Right renal pelvis (tissue), 4 donors: Measurements from ENCODE around the gene PRDX6. TPM values are rescaled to one million over a fixed set of nuclear protein-coding genes. Genes with fewer than 3 reads are reported as not detected.

Experiments
- DNase-seq, 4 donors: peaks; one replicate each; pipeline ENCODE4 v3.0.0-alpha.2; 2013; ENCODE audit warnings: low read depth in 4 of 4, low spot score in 3 of 4, missing footprints in 1 of 4
- polyA plus RNA-seq, 4 donors: library from polyadenylated mRNA; unstranded; fragments of 120-200 nt; gene quantifications; one replicate each; pipeline ENCODE4 v1.2.1, GENCODE V29; 2013; ENCODE audit not compliant: insufficient read length in 4 of 4

PRDX6 gene
- polyA plus RNA-seq, 4 donors = 349 to 376 (median 359) TPM

DNA sequence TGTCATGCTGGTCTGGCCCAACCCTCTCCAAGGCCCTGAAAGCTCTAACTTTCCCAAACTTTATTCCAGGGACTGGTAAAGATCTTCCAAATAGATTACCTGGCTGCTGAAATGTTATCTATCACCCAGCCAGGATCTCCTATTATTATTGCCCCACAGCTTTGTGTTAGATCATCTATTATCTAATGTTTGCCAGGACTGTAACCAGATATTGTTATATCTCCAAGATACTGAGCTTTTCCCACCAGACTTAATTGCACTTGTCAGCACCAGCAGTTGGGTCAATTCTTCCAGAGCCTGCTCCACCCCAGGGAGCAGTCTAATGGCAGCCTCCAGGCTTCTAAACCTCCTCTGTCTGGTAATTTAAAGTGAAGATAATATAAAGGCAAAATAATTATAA, 59.1 kb downstream of the PRDX6 start:
- no peak for DNase-seq

Other genes with a start within 250 kb of the PRDX6 start
- 1 to 10 TPM in 1 of 4 donors, under 1 TPM in 3; 0.14 to 1.1 (median 0.33) TPM for gene SLC9C2, start 125.7 kb downstream of the PRDX6 start, polyA plus RNA-seq
- gene TEX50, start 158.0 kb downstream of the PRDX6 start, polyA plus RNA-seq = not detected
- 1 to 10 TPM; 4.9 to 7.6 (median 6.6) TPM for gene ANKRD45, start 192.5 kb downstream of the PRDX6 start, polyA plus RNA-seq
- gene KLHL20, start 237.6 kb downstream of the PRDX6 start, polyA plus RNA-seq = 10 to 100 TPM; 20.3 to 25.9 (median 24.7) TPM